ENCODE measurements around the gene ATP5PD.

The ATP5PD gene

GRCh38 chr17:75001915-75002843 lies 44.6 kb downstream of the ATP5PD start:
- no peak for DNase-seq

- DNase-seq, result no peak
Measured at GRCh38 chr17:74999523-74999922, 47.2 kb downstream of the ATP5PD start.

- DNase-seq, result no peak
Measured at GRCh38 chr17:74998783-74999182, 48.0 kb downstream of the ATP5PD start.

- peak in 1 of 56 donors; percentile 15 for DNase-seq
Measured at GRCh38 chr17:74995847-74996246, 50.9 kb downstream of the ATP5PD start.

- DNase-seq, result no peak
Measured at GRCh38 chr17:74994440-74994839, 52.3 kb downstream of the ATP5PD start.

- no peak for DNase-seq
Measured at GRCh38 chr17:74992223-74992622, 54.5 kb downstream of the ATP5PD start.

- no peak for DNase-seq
Measured at GRCh38 chr17:74990581-74991105, 56.1 kb downstream of the ATP5PD start.
